CD1c-positive myeloid dendritic cell (primary cell): ENCODE measurements around the gene ACAP1.

Source experiments
- DNase-seq: peaks from one replicate; pipeline ENCODE4 v3.0.0-alpha.2; 2016; ENCODE audit errors: extremely low spot score

Gene ACAP1, protein sequence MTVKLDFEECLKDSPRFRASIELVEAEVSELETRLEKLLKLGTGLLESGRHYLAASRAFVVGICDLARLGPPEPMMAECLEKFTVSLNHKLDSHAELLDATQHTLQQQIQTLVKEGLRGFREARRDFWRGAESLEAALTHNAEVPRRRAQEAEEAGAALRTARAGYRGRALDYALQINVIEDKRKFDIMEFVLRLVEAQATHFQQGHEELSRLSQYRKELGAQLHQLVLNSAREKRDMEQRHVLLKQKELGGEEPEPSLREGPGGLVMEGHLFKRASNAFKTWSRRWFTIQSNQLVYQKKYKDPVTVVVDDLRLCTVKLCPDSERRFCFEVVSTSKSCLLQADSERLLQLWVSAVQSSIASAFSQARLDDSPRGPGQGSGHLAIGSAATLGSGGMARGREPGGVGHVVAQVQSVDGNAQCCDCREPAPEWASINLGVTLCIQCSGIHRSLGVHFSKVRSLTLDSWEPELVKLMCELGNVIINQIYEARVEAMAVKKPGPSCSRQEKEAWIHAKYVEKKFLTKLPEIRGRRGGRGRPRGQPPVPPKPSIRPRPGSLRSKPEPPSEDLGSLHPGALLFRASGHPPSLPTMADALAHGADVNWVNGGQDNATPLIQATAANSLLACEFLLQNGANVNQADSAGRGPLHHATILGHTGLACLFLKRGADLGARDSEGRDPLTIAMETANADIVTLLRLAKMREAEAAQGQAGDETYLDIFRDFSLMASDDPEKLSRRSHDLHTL

DNA sequence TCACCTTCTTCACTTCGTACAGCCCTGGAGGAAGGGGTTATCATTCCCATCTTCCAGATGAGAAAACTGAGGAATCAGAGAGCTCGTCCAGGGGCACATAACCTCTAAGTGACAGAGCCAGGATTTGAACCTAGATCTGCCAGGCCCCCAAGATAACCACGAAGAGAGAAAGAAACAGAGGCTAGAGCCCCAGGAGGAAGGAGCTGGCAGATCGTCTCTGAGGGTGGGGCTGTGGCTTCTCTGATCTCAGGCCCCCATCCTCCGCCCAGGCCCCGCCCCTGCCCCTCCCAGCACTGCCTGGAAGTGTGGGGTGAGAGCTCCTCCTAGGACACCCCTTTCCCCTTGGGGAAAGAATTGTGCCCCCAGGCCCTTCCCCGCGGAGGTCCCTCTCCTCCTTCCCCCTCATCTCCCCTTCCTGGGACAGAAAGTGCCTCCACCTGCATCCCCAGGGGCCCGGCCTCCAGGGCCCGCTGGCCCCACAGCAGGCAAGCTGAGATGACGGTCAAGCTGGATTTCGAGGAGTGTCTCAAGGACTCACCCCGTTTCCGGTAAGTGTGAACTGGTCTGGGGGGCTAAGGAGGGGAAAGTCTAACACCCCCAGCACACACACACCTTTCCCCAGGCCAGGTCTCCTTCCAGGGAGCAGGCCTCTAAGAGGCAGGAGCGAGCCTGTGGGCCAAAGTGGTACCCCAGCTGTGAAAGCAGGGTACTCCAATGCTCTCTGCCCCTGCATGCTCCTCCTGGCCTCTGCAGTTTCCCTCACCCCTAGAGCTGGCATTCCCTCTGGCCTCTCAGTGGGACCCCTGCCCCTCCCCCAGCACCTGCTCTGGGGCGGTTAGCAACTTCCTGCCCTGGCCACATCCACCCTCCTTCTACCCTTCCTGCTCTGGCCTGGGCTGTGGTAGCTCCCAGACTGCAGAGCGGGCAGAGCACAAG, at the start of gene ACAP1:
Gene ACAP1, plus strand, starts transcription at position 290 of the 936 bp plus-strand sequence. Its CDS starts 206 bp downstream, at position 496.
- peak; percentile 59 for DNase-seq

DNA sequence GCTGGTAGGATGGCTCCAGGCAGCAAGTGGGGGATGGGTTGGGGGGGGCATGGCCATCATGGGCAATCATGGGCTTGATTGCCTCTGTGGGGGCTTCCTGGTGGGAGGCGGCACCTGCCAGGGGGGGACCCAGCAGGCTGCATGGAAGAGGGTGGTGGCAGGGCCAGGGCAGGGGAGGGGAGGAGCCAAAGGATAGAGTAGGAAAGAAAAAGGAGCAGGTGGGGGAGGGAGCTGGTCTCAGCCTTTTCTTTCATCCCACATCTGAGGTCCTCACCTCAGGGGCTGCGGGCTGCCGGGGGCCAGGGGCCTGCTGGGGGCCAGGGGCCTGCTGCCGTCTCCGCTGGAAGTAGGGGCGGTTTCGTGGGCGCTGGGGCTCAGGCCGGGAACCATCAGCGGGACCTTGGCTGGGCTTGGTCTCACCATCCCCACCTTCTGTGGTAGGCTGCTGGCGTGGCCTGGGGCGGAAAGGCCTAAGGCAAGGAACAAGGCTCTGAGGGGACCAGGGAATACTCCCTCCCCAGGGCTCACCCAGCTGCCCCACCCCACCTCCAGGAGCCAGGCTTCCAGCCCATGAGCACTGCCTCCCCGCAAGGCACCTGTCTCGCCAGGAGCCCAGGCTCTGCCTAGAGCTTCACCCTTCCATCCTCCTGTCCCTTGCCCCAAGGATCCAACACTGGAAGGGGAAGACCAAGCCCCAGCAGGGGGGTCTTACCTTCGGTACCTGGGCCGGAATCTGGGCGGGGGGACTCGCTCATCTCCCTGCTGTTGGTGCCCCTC, 46.9 kb upstream of the ACAP1 start:
- DNase-seq: no peak

DNA sequence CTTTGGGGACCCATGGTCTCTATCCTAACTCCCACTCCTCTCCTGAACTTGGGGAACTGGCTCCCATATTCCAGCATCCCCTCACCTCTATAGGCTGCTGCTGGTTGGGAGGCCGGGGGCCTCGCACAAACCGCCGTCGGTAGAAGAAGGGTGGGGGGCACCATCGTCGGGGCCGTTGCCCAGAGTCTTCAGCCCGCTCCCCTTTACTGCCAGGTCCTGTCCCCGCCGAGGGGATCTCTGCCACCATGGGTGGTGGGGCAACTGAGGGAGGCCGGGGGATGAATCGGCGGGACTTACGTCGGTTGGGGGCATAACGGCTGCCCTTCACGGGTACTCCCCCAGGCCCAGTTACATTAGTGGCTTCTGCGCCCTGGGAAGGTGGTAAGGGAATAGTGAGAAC, 46.2 kb upstream of the ACAP1 start:
- no peak for DNase-seq

DNA sequence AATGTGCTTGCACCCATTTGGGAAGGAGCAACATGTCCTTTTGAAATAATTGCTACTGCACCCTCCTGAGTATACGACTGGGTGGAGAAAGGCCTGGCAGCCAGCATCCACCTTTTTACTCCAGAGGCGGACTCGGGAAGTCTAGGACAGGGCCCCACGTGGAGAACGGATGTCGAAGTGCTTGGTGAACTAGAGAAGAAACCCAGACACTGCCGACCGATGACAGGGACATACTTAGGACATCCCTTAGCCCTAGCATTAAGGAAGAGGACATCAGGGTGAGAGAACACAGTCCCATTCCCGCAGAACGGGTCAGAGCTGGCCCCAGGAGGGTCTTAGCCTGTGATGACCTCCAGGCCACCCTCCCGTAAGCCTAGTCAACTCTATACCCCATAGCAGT, 45.6 kb upstream of the ACAP1 start:
- DNase-seq: no peak

DNA sequence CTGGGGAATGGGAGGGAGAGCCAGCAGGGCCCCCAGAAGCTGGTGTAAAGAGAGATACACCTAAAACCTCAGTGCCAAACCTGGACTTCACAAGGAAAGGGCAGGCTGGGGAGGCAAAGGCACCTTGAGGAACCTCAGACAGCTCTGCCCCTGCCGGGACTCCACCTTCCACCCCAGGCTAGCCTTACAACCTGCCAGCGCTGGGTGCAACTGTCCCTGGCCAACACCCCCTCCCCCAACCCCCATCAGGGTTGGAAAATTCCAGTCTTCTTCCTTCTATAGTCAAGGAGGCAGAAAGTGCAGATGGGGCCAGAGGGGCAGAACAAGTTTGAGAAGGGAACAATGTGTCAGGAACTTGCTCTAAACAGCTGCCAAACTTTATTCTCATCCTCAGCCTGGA, 44.1 kb upstream of the ACAP1 start:
- no peak for DNase-seq

DNA sequence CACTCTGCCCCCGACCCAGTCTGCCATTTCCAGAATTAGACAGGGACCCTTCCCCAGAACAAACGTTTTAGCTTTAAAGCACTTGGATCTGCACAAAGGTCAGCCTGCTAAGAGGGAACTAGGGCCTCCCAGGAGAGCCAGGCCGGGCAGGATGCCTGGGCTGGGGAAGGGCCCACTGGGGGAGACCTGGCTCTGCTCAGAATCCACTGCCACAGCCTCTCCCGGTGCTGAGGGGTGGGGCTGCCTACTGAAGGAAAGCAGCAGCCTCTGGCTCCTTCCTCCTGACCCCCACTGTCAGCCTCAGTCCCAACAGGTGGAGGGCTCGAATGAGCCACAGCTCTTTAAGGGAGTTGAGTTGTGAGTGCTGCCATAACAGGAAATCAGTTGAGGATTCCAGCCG, 43.6 kb upstream of the ACAP1 start:
- DNase-seq: no peak

DNA sequence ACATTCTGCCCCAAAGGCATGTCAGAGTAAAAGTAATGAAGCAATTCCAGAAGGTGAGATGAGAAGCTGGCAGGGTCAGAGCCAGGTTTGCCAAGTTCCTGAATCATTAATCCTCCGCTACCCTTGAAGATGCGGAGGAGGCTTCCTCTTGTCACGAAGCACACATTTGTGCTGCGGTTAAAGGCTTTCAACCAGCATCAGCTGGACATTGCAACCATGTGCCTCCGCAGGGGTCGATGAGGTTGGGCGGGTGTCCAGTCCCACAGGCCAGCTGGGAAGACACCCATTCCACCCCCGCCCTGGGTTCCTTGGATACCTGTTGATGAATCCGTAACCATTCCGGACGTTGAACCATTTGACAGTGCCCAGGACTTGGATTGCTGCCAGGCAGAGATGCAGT, 43.2 kb upstream of the ACAP1 start:
- DNase-seq: no peak

DNA sequence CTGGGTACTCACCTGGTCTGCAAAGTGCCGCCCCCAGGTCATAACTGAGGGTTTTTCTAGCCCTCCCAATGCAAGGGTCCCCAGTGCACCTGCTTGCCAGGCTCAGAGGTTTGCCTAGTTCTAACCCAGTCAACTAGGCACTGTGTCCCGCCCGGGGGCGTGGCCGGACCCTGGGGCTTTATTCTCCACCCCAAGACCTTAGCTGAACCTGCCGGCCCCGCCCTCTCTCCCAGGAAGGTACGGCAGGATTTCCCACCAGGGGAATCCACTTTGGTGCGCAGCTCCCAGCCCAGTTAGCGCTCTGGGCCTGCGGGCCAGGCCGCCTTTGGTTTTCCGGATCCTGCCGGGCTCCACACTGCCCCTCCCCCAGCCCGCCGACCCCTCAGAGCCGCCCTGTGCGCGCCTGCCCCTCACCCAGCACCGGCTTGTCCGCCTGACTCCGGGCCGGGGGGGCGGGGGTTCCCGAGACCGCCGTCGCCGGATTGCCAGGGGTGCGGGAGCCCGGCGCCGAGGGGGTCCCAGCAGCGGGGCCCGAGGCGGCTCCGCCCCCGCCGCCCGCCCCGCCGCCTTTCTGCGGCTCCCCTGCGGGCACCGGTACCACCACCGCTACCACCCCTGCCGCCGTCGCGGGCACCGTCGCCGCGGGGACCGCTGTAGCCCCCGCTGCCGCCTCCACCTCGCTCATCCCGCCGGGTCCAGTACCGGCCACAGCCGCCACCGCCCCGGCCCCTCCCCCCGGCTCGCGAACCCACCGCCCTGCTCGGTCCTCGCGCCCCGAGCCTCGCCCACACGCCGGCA, 42.3 kb upstream of the ACAP1 start:
- DNase-seq: no peak

DNA sequence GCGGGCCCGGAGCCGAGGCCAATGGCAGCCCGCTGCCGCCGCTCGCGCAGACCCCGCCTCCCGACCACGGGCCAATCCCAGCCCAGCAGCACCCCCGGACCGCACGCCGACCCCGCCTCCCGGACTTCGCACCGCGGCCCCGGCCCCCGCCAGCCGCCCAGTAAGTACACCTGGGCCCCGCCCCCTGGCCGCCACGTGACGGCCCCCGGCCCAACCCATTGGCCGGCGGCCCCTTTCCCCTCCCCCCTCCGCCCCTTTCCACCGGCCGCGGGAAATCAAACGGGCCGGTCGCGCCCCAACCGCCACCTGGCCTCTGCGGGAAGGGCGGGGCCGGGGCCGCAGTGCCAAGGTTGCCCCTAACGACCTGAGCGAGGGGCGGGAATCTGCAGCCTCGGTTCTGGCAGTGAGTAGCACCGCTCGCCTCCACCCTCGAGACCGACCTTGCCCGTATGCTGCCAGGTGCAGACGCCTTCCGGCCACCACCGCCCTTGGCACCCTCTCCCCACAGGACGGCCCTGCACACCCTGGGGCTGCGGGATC, 41.6 kb upstream of the ACAP1 start, which contains the start of gene YBX2:
Gene YBX2, minus strand, starts transcription at position 26 of the 540 bp plus-strand sequence. CDS start 139 bp downstream, outside the sequence.
- DNase-seq: peak; percentile 45

DNA sequence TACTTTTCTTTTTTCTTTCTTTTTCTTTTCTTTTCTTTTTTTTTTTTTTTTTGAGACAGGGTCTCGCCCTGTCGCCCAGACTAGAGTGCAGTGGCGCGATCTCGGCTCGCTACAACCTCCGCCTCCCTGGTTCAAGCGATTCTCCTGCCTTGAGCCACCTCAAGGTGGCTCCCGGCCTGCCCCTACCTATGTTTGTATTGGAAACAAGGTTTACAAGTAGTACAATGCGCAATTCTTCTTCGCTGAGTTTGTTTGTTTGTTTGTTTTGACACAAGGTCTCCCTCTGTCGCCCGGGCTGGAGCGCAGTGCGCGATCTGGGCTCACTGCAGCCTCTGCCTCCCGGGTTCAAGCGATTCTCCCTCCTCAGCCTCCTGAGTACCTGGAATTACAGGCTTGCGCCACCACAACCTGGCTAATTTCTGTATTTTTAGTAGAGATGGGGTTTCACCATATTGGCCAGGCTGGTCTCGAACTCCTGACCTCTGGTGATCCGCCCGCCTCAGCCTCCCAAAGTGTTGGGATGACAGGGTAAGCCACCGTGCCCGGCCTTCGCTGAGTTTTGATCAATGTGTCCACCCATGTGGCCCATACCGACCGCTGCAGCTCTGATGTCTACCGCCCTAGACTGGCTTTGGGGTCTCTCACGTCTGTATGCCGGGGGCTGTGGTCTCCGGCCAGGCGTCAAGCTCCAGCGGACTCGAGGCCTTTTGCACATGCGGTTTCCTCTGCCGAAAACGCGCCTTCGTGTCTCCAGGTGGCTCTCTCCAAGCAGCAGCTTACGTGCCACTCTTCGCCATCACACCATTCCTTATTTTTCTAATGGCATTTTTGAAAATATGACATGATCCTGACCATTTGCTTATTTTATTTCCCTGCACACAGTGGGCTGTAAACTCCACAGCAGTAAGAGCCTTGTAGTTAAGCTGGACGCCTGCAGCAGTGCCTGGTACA, 40.8 kb upstream of the ACAP1 start:
- no peak for DNase-seq

DNA sequence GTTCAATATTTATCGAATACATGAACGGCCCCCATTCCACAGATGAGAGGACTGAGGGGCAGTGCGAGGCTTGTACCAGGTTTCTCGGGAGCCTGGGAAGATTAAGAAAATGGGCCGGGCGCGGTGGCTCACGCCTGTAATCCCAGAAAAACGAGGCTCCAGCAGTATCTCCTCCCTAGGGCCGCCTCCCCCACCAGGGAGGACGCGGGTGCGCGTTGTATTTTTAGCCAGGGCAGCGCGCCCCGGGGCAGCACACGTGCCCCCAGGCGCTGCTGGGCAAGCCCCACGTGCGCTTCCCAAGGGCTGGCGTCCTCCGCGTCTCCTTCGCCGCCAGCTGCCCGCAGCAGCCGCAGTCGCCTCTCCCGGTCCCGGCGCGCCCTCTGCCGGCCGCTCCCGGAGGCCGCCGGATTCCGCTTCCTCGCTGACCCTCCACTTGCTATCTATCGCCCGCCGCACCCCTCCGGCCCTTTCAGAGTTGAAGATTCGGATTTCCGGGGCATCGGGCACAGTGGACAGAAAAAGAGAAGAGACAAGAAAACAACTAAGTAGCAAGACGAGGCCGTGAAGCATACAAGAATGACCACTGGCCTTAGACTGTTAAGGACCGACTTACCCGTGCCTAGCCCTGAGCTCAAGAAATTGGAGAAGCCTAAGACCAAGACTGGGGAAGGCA, 40.0 kb upstream of the ACAP1 start:
- peak; percentile 90 for DNase-seq

DNA sequence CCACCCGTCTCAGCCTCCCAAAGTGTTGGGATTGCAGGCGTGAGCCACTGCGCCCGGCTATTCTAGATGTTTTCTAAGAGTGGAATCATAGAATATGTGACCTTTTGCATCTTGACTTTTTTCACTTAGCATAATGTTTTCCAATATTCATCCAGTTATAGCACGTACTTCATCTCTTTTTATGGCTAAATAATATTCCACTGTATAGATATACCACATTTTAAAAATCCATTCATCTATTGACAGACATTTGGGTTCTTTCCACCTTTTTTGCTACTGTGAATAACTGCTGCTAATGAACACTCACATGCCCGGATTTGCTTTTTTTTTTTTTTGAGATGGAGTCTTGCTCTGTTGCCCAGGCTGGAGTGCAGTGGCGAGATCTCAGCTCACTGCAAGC, 32.1 kb upstream of the ACAP1 start:
- no peak for DNase-seq

DNA sequence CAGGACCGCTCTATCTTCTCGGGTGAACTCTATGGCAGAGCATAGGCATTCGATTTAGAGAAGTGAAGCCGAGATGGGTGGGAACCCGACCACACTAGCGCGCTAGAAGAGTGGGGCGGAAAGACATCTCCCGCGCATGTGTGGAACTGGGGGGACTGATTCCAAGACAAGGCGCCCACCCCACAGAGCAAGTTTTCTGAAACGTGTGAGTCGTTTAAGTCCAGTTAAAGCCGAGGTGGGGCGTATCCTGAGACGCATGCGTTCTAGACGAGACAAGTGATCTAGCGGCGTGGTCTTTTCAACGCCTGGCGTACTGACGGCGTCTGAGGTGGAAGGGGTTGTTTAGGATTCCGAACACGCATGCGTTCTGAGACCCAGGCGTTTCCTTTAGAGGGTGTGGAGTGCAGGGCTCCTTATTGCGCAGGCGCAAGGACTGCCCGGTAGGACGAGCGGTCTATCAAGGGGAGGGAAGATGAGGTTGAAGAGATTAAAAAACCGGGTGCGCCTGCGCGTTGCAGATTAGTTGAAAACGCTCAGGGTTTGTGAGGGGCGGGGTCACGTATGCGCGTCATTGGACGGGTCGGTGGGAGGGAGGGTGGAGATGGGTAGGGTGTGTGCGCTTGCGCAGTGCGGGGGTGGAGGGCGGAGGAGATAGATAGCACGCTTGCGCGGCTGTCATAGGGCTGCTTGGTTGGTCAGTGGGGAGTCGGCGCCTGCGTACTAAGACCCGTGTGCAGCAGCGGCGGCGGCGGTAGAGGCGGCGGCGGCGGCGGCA, 29.2 kb upstream of the ACAP1 start, which contains the start of gene EIF5A:
Gene EIF5A, plus strand, starts transcription at position 718 of the 775 bp plus-strand sequence. CDS start 2,008 bp downstream, outside the sequence.
- peak; percentile 100 for DNase-seq

DNA sequence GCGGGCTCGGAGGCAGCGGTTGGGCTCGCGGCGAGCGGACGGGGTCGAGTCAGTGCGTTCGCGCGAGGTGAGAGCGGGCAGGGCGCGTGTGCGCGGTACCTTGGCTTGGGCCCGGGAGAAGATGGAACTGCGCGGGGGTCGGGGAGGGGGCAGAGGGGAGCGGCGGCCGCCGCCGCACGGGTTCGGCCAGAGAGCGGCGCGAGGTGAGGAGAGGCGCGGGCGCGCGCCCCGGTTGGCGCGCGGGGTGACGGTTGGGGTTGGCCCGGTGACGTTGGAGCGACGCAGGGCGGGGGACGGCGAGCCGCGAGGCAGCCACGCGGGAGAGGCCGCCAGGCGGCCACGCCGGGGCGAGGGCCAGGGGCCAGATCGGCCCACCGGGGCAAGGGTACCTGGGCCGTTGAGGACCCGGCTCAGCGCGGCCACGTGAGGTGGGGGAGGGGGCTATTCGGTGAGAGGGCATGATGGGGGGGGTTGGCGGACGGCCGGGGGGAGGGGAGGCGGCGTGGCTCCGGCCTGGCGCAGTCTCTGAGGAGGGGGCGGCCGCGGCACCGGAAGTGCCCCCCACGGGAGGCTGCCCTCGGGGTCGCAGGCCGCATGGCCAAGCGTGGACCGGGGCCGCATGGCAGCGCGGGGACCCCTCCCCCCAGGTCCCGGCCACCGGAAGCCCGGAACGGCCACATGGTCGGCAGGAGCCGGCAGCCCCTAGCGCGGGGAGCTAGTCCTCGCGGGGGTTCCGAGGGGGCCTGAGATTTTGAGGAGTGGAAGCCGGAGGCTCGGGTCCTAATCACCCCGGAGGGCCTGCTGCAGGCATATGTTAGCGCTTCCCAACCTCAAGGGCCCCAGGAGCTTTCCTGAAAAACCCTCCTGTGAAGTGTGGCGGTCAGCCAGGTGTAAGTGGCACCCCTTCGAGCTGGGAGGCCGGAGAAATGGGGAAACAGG, 28.4 kb upstream of the ACAP1 start:
- peak; percentile 70 for DNase-seq

DNA sequence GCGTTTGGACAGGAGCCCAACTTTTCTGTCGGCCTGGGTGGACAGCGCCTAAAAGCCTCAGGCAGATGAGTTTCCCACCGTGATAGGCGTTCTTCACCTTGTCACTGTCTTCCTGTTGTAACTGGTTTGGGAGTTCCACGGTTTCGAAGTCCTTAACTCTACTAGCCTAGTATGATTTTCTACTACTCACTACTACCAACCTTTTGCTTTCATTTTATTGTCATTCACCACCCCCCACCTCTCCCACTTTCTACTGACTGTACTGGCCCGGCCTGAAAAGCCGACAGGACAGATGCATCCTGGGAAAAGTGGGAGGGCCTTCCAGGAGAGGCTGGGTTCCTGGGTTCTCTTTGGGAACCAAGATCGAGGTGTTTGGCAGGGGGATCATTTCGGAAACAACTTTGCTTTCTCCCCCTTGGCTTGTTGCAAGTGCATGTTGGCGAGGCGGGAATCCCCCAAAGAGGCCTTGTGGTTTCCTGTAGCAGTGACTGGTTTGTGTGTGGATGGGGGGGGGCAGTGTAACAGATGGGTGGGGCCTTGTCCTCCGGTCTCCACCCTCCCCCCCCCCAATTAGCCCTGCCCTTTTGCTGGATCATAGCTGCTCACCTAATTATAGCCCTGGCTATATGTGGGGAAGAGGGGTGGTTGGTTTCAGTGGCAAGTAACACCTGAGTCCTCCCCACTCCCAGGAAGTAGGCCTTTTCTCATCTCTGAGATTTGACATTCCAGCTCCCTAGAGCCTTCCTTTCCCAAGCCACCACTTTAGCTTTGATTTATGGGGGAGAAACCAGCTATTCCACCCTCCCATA, 27.5 kb upstream of the ACAP1 start:
- peak; percentile 83 for DNase-seq
